ENCODE results near the gene BMP2K.

DNA sequence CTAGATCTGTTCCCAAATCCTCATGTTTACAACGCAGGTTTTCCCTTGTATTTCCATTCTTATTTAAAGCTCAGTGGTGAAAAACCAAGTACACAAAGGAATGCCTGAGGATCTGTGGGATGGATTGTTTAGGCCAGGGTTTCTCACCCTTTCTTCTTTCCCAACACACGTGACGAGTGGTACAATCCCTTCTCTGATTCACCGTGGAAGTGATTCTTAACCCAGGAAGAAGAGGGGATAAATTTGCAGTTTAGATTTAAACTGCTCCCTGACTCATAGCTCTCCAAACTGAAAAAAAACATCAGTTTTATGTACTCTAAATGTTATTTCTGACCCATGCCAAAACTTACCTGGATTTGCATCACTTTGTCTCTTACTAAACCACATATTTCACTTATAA, 146.1 kb downstream of the BMP2K start:
- TF ChIP-seq, protein P1, sequence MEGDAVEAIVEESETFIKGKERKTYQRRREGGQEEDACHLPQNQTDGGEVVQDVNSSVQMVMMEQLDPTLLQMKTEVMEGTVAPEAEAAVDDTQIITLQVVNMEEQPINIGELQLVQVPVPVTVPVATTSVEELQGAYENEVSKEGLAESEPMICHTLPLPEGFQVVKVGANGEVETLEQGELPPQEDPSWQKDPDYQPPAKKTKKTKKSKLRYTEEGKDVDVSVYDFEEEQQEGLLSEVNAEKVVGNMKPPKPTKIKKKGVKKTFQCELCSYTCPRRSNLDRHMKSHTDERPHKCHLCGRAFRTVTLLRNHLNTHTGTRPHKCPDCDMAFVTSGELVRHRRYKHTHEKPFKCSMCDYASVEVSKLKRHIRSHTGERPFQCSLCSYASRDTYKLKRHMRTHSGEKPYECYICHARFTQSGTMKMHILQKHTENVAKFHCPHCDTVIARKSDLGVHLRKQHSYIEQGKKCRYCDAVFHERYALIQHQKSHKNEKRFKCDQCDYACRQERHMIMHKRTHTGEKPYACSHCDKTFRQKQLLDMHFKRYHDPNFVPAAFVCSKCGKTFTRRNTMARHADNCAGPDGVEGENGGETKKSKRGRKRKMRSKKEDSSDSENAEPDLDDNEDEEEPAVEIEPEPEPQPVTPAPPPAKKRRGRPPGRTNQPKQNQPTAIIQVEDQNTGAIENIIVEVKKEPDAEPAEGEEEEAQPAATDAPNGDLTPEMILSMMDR (IDR thresholded peaks at IDR 0.05), result no peak
- no peak for TF ChIP-seq POLR2A (IDR thresholded peaks at IDR 0.05)
